A549 (cell line): ENCODE results near the gene ZNF385B. TPM values are rescaled to one million over a fixed set of nuclear protein-coding genes. Genes with fewer than 3 reads are reported as not detected.

Experiments used
- ATAC-seq, 2 experiments: fragments of 200-7000 bp in 1 of 2; fragments of >200 bp in 1 of 2; cut with Nextera tagmentation in 1 of 2; cut with Tn5 transposase in 1 of 2; 3 replicates each; pipeline versions ENCODE4 v1.8.0 to v1.9.1; 2018 to 2020; ENCODE audit warnings: mild to moderate bottlenecking in 1 of 2, moderate library complexity in 1 of 2
- CTCF ChIA-PET: fragments of 300-600 bp; sonication (Branson Sonifier 250); formaldehyde crosslinking; extraction: SDS; loops from one replicate; lab custom pipeline; 2021; ENCODE audit warnings: antibody characterized with exemption, inconsistent platforms; lab: Yijun Ruan, JAX
- POLR2A ChIA-PET: fragments of 350-600 bp; formaldehyde crosslinking; extraction: SDS; loops from one replicate; lab custom pipeline; 2021; ENCODE audit warnings: antibody characterized with exemption, inconsistent platforms; lab: Yijun Ruan, JAX
- DNase-seq, 2 experiments: peaks; one replicate each; pipeline versions ENCODE4 v3.0.0 to v3.0.0-alpha.2; 2011 to 2016; ENCODE audit warnings: low read depth in 1 of 2, low spot score in 1 of 2
- FAIRE-seq: peaks from 2 replicates; lab custom pipeline; 2011; peaks lifted over from hg19 to GRCh38; lab: Jason Lieb, UNC
- H3K27ac ChIP-seq, 2 experiments: fragments of >200 bp; sonication (Bioruptor Twin); formaldehyde crosslinking; 3 replicates each; pipeline ENCODE4 v1.5.1; 2016 to 2017
- H3K4me1 ChIP-seq: fragments of >200 bp; sonication (Bioruptor Twin); formaldehyde crosslinking; 3 replicates; pipeline ENCODE4 v1.6.1; 2016
- H3K4me2 ChIP-seq: fragments of >200 bp; sonication (Bioruptor Twin); formaldehyde crosslinking; 3 replicates; pipeline ENCODE4 v1.6.1; 2016
- H3K4me3 ChIP-seq: fragments of >200 bp; sonication (Bioruptor Twin); formaldehyde crosslinking; 3 replicates; pipeline ENCODE4 v1.5.1; 2016
- H3K9me3 ChIP-seq: fragments of >200 bp; sonication (Bioruptor Twin); formaldehyde crosslinking; 3 replicates; pipeline ENCODE4 v1.6.1; 2016
- CEBPB ChIP-seq, 2 experiments: fragments of >200 bp in 1 of 2; sonication (Bioruptor Twin) in 1 of 2; formaldehyde crosslinking in 1 of 2; IDR thresholded peaks; 2 replicates each; pipeline ENCODE4 v1.6.1; 2012 to 2016
- CHD2 ChIP-seq: fragments of 150-350 bp; IDR thresholded peaks from 2 replicates; pipeline ENCODE4 v1.6.1; 2014; ENCODE audit warnings: low read length; ENCODE audit not compliant: partially characterized antibody
- ESRRA ChIP-seq: fragments of 150-350 bp; IDR thresholded peaks from 2 replicates; pipeline ENCODE4 v1.6.1; 2014; ENCODE audit warnings: mild to moderate bottlenecking, low read length, borderline replicate concordance
- GATA3 ChIP-seq: IDR thresholded peaks from 2 replicates; pipeline ENCODE4 v1.6.1; 2012; ENCODE audit warnings: borderline replicate concordance
- HEYL ChIP-seq: fragments of 250-450 bp; sonication (Bioruptor Pico); IDR thresholded peaks from 2 replicates; pipeline ENCODE4 v1.8.0; 2021; ENCODE audit warnings: mild to moderate bottlenecking, moderate library complexity
- HOXA7 ChIP-seq: fragments of 250-450 bp; sonication (Bioruptor Pico); IDR thresholded peaks from 2 replicates; pipeline ENCODE4 v1.5.0; 2020; ENCODE audit warnings: mild to moderate bottlenecking, moderate library complexity
- HOXB13 ChIP-seq: fragments of 250-450 bp; sonication (Bioruptor Pico); IDR thresholded peaks from 2 replicates; pipeline ENCODE4 v1.5.0; 2020; ENCODE audit warnings: low read depth, mild to moderate bottlenecking, moderate library complexity
- HOXB5 ChIP-seq: fragments of 250-450 bp; sonication (Bioruptor Pico); IDR thresholded peaks from 2 replicates; pipeline ENCODE4 v1.5.0; 2020; ENCODE audit warnings: mild to moderate bottlenecking, moderate library complexity
- KDM1A ChIP-seq: fragments of 200-600 bp; sonication (generic); IDR thresholded peaks from 2 replicates; pipeline ENCODE4 v1.6.1; 2016; ENCODE audit warnings: low read depth, mild to moderate bottlenecking
- KDM5A ChIP-seq: fragments of 200-600 bp; sonication (generic); IDR thresholded peaks from 2 replicates; pipeline ENCODE4 v1.6.1; 2016; ENCODE audit warnings: antibody characterized with exemption, mild to moderate bottlenecking
- MYC ChIP-seq: IDR thresholded peaks from 2 replicates; pipeline ENCODE4 v1.6.1; 2012; ENCODE audit warnings: mild to moderate bottlenecking, inconsistent platforms, low read length, improper control_type of control experiment, borderline replicate concordance
- NR3C1 ChIP-seq: fragments of >200 bp; sonication (Bioruptor Twin); formaldehyde crosslinking; IDR thresholded peaks from 3 replicates; pipeline ENCODE4 v1.6.1; 2017
- PHF8 ChIP-seq: fragments of 200-600 bp; sonication (generic); IDR thresholded peaks from 2 replicates; pipeline ENCODE4 v1.6.1; 2016; ENCODE audit warnings: low read depth, mild to moderate bottlenecking, antibody characterized with exemption, moderate library complexity, borderline replicate concordance
- RARB ChIP-seq: fragments of 250-450 bp; sonication (Bioruptor Pico); IDR thresholded peaks from 2 replicates; pipeline ENCODE4 v1.8.0; 2021; ENCODE audit warnings: mild to moderate bottlenecking, moderate library complexity
- RCOR1 ChIP-seq: fragments of 150-350 bp; IDR thresholded peaks from 2 replicates; pipeline ENCODE4 v1.6.1; 2014; ENCODE audit warnings: antibody characterized with exemption, low read length, low read depth
- SREBF2 ChIP-seq: fragments of 450-650 bp; IDR thresholded peaks from 2 replicates; pipeline ENCODE4 v1.6.1; 2014; ENCODE audit warnings: mild to moderate bottlenecking, moderate library complexity
- TP53 ChIP-seq: fragments of 250-450 bp; sonication (Bioruptor Pico); IDR thresholded peaks from 2 replicates; pipeline ENCODE4 v1.5.0; 2021; ENCODE audit warnings: mild to moderate bottlenecking, moderate library complexity
- USF2 ChIP-seq: fragments of 450-650 bp; IDR thresholded peaks from 2 replicates; pipeline ENCODE4 v1.6.1; 2014; ENCODE audit warnings: antibody characterized with exemption
- ZFP36 ChIP-seq: fragments of 450-650 bp; IDR thresholded peaks from 2 replicates; pipeline ENCODE4 v1.6.1; 2014; ENCODE audit warnings: borderline replicate concordance; ENCODE audit not compliant: partially characterized antibody
- WGBS: methylation state at CpG from one replicate; pipeline ENCODE4 v1.1.6; 2017; ENCODE audit errors: missing lambda C conversion rate; 5-methylcytosine and 5-hydroxymethylcytosine counted together
- polyA plus RNA-seq, 4 experiments: library from polyadenylated mRNA; depleted of rRNA in 3 of 4; stranded (reverse); fragments of >200 nt; fragmentation: RNase III in 1 of 4; extraction: RNeasy Plus Mini Kit Qiagen cat#74134 plus additional on column Dnase treatment in 1 of 4; gene quantifications; 2 replicates in 3 of 4; 3 replicates in 1 of 4; pipeline ENCODE4 v1.2.3, GENCODE V29; 2011 to 2017
- TF ChIP-seq, protein P1 (sequence below): fragments of 250-450 bp; sonication (Bioruptor Pico); IDR thresholded peaks from 2 replicates; pipeline ENCODE4 v1.5.0; 2020; ENCODE audit warnings: low read depth, mild to moderate bottlenecking, moderate library complexity
- TF ChIP-seq, protein P2 (sequence below): fragments of >200 bp; sonication (Bioruptor Twin); formaldehyde crosslinking; IDR thresholded peaks from 3 replicates; pipeline ENCODE4 v1.5.1; 2016

Gene ZNF385B
- polyA plus RNA-seq, 2 of the 4 experiments (the other 2 are of a cell fraction) = not detected

DNA sequence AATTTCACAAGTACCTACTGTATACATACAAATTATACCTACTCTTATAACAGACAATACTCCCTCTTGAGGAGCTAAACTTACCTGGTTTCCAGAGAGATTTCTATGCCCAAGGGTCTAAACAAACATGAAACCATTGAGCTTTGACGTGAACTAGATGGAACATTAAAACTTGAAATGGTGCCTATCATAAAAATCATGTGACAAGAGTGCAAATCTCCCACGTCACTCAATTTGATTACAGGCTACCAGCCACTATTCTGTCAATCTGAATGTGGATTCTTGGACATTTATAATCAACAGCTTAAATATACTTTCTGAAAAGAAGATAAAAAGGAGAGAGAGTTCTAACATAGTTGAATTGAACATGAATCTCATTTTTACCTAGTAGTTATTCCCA lies 299.7 kb downstream of the ZNF385B start:
- H3K4me3 ChIP-seq = no peak overlapping the region
- WGBS = 27% methylated on average over 2 of the region's 2 CpGs
- ATAC-seq (no peak), FAIRE-seq (no peak), DNase-seq (no peak)
- ChIA-PET POLR2A (no interaction called here), CTCF (no interaction called here)
- H3K4me2 ChIP-seq = no peak overlapping the region
- no peak overlapping the region for H3K27ac ChIP-seq
- H3K9me3 ChIP-seq = no peaks in the 10 kb centered on the region
- TF ChIP-seq PHF8 (no peak), HOXB13 (CRISPR knock-in tag) (no peak), CHD2 (no peak), HOXB5 (CRISPR knock-in tag) (no peak), KDM5A (no peak), RARB (CRISPR knock-in tag) (no peak), MYC (no peak), HOXA7 (CRISPR knock-in tag) (no peak), GATA3 (no peak), ESRRA (no peak), TP53 (CRISPR knock-in tag) (no peak), NR3C1 (no peak), ZFP36 (no peak), KDM1A (no peak), USF2 (no peak), RCOR1 (no peak)
- TF ChIP-seq, protein P1, sequence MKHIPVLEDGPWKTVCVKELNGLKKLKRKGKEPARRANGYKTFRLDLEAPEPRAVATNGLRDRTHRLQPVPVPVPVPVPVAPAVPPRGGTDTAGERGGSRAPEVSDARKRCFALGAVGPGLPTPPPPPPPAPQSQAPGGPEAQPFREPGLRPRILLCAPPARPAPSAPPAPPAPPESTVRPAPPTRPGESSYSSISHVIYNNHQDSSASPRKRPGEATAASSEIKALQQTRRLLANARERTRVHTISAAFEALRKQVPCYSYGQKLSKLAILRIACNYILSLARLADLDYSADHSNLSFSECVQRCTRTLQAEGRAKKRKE (CRISPR knock-in tag) = no peak
- TF ChIP-seq, protein P2, sequence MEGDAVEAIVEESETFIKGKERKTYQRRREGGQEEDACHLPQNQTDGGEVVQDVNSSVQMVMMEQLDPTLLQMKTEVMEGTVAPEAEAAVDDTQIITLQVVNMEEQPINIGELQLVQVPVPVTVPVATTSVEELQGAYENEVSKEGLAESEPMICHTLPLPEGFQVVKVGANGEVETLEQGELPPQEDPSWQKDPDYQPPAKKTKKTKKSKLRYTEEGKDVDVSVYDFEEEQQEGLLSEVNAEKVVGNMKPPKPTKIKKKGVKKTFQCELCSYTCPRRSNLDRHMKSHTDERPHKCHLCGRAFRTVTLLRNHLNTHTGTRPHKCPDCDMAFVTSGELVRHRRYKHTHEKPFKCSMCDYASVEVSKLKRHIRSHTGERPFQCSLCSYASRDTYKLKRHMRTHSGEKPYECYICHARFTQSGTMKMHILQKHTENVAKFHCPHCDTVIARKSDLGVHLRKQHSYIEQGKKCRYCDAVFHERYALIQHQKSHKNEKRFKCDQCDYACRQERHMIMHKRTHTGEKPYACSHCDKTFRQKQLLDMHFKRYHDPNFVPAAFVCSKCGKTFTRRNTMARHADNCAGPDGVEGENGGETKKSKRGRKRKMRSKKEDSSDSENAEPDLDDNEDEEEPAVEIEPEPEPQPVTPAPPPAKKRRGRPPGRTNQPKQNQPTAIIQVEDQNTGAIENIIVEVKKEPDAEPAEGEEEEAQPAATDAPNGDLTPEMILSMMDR = no peak
- TF ChIP-seq, all 56 proteins: peak for 0
- no peaks in the 10 kb centered on the region for H3K4me1 ChIP-seq

- FAIRE-seq = no peak
- ChIA-PET POLR2A (no interaction called here), CTCF (no interaction called here)
- H3K4me1 ChIP-seq = no peaks in the 10 kb centered on the region
- H3K9me3 ChIP-seq = no peaks in the 10 kb centered on the region
- H3K4me2 ChIP-seq = no peak overlapping the region
- no peak overlapping the region for H3K27ac ChIP-seq
- WGBS = 55% methylated on average over 1 of the region's 1 CpG
- ATAC-seq = no peak
- H3K4me3 ChIP-seq = no peak overlapping the region
- TF ChIP-seq NR3C1 (no peak), SREBF2 (no peak), CEBPB (IDR thresholded peaks at IDR 0.05) (no peak), USF2 (no peak), HEYL (CRISPR knock-in tag) (no peak), HOXA7 (CRISPR knock-in tag) (no peak), HOXB13 (CRISPR knock-in tag) (no peak)
- DNase-seq = no peak
Measured at GRCh38 chr2:179560257-179560735, 301.1 kb downstream of the ZNF385B start.
